Measurements from ENCODE around the gene SDSL.

The SDSL gene

GRCh38 chr12:113480336-113480971, 58.3 kb downstream of the SDSL start:
- no peak for DNase-seq (ENCODE audit: low spot score)

- DNase-seq (ENCODE audit: low spot score) = no peak
Measured at GRCh38 chr12:113482334-113482733, 60.2 kb downstream of the SDSL start.

GRCh38 chr12:113485330-113485729, 63.1 kb downstream of the SDSL start:
- no peak for DNase-seq (ENCODE audit: low spot score)

- no peak for DNase-seq (ENCODE audit: low spot score)
Measured at GRCh38 chr12:113486722-113487121, 64.5 kb downstream of the SDSL start.

Measured in GM03348 (cell line).